Heart left ventricle (tissue), 16 donors: ENCODE results near the gene CD4. TPM values are rescaled to one million over a fixed set of nuclear protein-coding genes. Genes with fewer than 3 reads are reported as not detected.

Experiments used
- ATAC-seq, 4 donors: fragments of 200-7000 bp; cut with Tn5 transposase; one replicate each; pipeline ENCODE4 v1.9.1; 2020 to 2022; ENCODE audit warnings: moderate library complexity in 4 of 4, mild to moderate bottlenecking in 3 of 4, moderate number of reproducible peaks in 1 of 4
- DNase-seq, 5 donors: peaks; one replicate each; pipeline ENCODE4 v3.0.0-alpha.2; 2020
- H3K27ac ChIP-seq, 12 donors: fragments of 200-600 bp; sonication (generic) in 4 of 12; one replicate each; pipeline versions ENCODE4 v1.5.0 to v1.8.0; 2016 to 2022; ENCODE audit warnings: mild to moderate bottlenecking in 2 of 12
- H3K27me3 ChIP-seq, 9 donors: fragments of 200-600 bp; sonication (generic) in 2 of 9; one replicate each; pipeline versions ENCODE4 v1.5.1 to v1.8.0; 2016 to 2022; ENCODE audit warnings: mild to moderate bottlenecking in 3 of 9
- H3K36me3 ChIP-seq, 9 donors: fragments of 200-600 bp; sonication (generic) in 2 of 9; one replicate each; pipeline versions ENCODE4 v1.5.0 to v1.8.0; 2018 to 2022; ENCODE audit warnings: mild to moderate bottlenecking in 2 of 9
- H3K4me1 ChIP-seq, 12 donors: fragments of 200-600 bp; sonication (generic) in 4 of 12; one replicate each; pipeline versions ENCODE4 v1.5.0 to v1.8.0; 2016 to 2022; ENCODE audit warnings: mild to moderate bottlenecking in 3 of 12
- H3K4me3 ChIP-seq, 12 donors: fragments of 200-600 bp; sonication (generic) in 4 of 12; one replicate each; pipeline versions ENCODE4 v1.5.0 to v1.8.0; 2017 to 2022; ENCODE audit warnings: mild to moderate bottlenecking in 9 of 12, moderate library complexity in 4 of 12
- H3K9me3 ChIP-seq, 12 donors: fragments of 200-600 bp; sonication (generic) in 4 of 12; one replicate each; pipeline versions ENCODE4 v1.5.0 to v1.8.0; 2016 to 2022; ENCODE audit warnings: mild to moderate bottlenecking in 1 of 12
- POLR2A ChIP-seq, 2 donors: fragments of 450-650 bp; IDR thresholded peaks; one replicate each; pipeline ENCODE4 v1.6.1; 2017; ENCODE audit warnings: antibody characterized with exemption in 2 of 2, mild to moderate bottlenecking in 2 of 2, moderate library complexity in 2 of 2
- WGBS, 4 donors: extraction: QIAGEN DNeasy Blood & Tissue Kit in 2 of 4; methylation state at CpG; one replicate each; pipeline versions ENCODE4 v1.1.5 to v1.1.7; 2013 to 2018; 5-methylcytosine and 5-hydroxymethylcytosine counted together
- intact Hi-C, 10 donors: fragments of 100-400 bp; cut with DNase I; formaldehyde crosslinking; loops; one replicate each; pipeline versions ENCODE4 v1.11.1 to v1.14.2; 2022
- polyA plus RNA-seq, 2 donors: library from polyadenylated mRNA; stranded (reverse); fragments of 200-250 nt; gene quantifications; one replicate each; pipeline ENCODE4 v1.2.3, GENCODE V29; 2013
- total RNA-seq, 9 donors: library from RNA; depleted of rRNA in 2 of 9; stranded (reverse); fragments of >200 nt in 2 of 9; fragmentation: NEBNext Ultra II Directional in 3 of 9; extraction: Animal tissue kit (Norgen Biotek cat#: 25700) in 3 of 9; gene quantifications; one replicate each; pipeline versions ENCODE4 v1.1.0 to v1.2.4, GENCODE V29; 2016 to 2023
- TF ChIP-seq, protein P1 (sequence below), 12 donors: fragments of 200-600 bp; sonication (generic) in 4 of 12; IDR thresholded peaks; one replicate each; pipeline versions ENCODE4 v1.5.0 to v1.8.0; 2018 to 2022; ENCODE audit warnings: antibody characterized with exemption in 12 of 12, mild to moderate bottlenecking in 5 of 12
- donor health status: ischemic (EF 13 %, LVEDD 7.1; RV severe dilation, severe dysfunction).
- donor health status: healthy with polysubstance abuse.
- donor health status: DM: no; HTN: yes; CAD: no.
- donor health status: DM: no; HTN: no; CAD: no.
- donor health status: ischemic (EF 25% LVEDD 6.9; RV normal size, moderate dysfunction).
- donor health status: ischemic (EF 25% LVEDD 5.7; RV mildly dilated, moderate dysfunction).
- donor health status: healthy.
- donor health status: DM: yes; HTN: yes; CAD: no.
- donor health status: ischemic (EF 35%, LVEDD 5.7; RV mildly dilated, moderate dysfunction).
- donor health status: nonischemic (EF 11% LVEDD 7.7; RV severe dilation, severe dysfunction).
- donor health status: DM: yes; HTN: yes; CAD: no.
- donor health status: PGD.
- donor health status: ischemic (EF 29% LVEDD 5.4; RV normal size, mild dysfunction).
- donor health status: nonischemic (EF 23%, LVEDD 6.1; RV moderate dilation, normal function).

Gene CD4
- total and polyA plus RNA-seq, 11 donors = 1.1 to 71.9 (median 4.6) TPM

DNA sequence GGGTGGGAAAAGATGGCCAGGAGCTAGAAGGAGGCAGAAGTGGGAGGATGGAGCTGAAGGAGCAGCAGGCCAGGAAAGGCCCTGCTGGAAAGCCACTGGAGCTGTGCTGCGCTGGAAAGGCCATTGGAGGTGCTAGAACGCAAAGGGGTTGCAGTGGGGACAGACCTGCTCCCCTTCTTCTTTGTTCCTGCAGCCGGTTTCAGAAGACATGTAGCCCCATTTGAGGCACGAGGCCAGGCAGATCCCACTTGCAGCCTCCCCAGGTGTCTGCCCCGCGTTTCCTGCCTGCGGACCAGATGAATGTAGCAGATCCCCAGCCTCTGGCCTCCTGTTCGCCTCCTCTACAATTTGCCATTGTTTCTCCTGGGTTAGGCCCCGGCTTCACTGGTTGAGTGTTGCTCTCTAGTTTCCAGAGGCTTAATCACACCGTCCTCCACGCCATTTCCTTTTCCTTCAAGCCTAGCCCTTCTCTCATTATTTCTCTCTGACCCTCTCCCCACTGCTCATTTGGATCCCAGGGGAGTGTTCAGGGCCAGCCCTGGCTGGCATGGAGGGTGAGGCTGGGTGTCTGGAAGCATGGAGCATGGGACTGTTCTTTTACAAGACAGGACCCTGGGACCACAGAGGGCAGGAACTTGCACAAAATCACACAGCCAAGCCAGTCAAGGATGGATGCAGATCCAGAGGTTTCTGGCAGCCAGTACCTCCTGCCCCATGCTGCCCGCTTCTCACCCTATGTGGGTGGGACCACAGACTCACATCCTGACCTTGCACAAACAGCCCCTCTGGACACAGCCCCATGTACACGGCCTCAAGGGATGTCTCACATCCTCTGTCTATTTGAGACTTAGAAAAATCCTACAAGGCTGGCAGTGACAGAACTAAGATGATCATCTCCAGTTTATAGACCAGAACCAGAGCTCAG, 30.0 kb downstream of the CD4 start:
- intact Hi-C loops = loop anchor here in 3 of 10 donors (5.0 to 10.0 kb wide), 4 partner anchors 45 to 205 kb away; partner anchors contain the start of genes LAG3 (in 1 of the 3) and MLF2 (in 1 of the 3)
- Histone ChIP-seq H3K4me3 (no peak overlapping the region), H3K27ac (no peak overlapping the region), H3K9me3 (no peaks in the 10 kb centered on the region), H3K4me1 (peaks cover 0 to 23% (median 13%) of the 10 kb centered on the region in 12 donors), H3K27me3 (peaks cover 0 to 12% (median 0%) of the 10 kb centered on the region in 9 donors), H3K36me3 (peaks cover 0 to 16% (median 0%) of the 10 kb centered on the region in 9 donors)
- no peak for ATAC-seq
- TF ChIP-seq, protein P1, sequence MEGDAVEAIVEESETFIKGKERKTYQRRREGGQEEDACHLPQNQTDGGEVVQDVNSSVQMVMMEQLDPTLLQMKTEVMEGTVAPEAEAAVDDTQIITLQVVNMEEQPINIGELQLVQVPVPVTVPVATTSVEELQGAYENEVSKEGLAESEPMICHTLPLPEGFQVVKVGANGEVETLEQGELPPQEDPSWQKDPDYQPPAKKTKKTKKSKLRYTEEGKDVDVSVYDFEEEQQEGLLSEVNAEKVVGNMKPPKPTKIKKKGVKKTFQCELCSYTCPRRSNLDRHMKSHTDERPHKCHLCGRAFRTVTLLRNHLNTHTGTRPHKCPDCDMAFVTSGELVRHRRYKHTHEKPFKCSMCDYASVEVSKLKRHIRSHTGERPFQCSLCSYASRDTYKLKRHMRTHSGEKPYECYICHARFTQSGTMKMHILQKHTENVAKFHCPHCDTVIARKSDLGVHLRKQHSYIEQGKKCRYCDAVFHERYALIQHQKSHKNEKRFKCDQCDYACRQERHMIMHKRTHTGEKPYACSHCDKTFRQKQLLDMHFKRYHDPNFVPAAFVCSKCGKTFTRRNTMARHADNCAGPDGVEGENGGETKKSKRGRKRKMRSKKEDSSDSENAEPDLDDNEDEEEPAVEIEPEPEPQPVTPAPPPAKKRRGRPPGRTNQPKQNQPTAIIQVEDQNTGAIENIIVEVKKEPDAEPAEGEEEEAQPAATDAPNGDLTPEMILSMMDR (IDR thresholded peaks at IDR 0.05) = no peak
- no peak for TF ChIP-seq POLR2A (IDR thresholded peaks at IDR 0.05)
- 76 to 84% (median 82%) methylated on average over 12 to 13 of the region's 13 CpGs for WGBS, 4 donors
- DNase-seq = peak in 1 of 5 donors; percentile 40

DNA sequence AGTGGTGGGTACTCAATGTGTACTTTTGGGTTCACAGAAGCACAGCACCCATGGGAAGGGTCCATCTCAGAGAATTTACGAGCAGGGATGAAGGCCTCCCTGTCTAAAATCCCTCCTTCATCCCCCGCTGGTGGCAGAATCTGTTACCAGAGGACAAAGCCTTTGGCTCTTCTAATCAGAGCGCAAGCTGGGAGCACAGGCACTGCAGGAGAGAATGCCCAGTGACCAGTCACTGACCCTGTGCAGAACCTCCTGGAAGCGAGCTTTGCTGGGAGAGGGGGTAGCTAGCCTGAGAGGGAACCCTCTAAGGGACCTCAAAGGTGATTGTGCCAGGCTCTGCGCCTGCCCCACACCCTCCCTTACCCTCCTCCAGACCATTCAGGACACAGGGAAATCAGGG, 30.8 kb downstream of the CD4 start:
- intact Hi-C loops = loop anchor here in 3 of 10 donors (5.0 to 10.0 kb wide), 4 partner anchors 45 to 205 kb away; partner anchors contain the start of genes LAG3 (in 1 of the 3) and MLF2 (in 1 of the 3)
- Histone ChIP-seq H3K36me3 (peaks cover 0 to 11% (median 0%) of the 10 kb centered on the region in 9 donors), H3K4me3 (no peak overlapping the region), H3K9me3 (no peaks in the 10 kb centered on the region), H3K27ac (no peak overlapping the region), H3K4me1 (peaks cover 0 to 23% (median 14%) of the 10 kb centered on the region in 12 donors), H3K27me3 (peaks cover 0 to 12% (median 0%) of the 10 kb centered on the region in 9 donors)
- DNase-seq = no peak
- TF ChIP-seq, protein P1 (IDR thresholded peaks at IDR 0.05) = no peak
- no peak for TF ChIP-seq POLR2A (IDR thresholded peaks at IDR 0.05)
- WGBS, 4 donors = 80 to 91% (median 90%) methylated on average over 5 of the region's 5 CpGs
- ATAC-seq = no peak

DNA sequence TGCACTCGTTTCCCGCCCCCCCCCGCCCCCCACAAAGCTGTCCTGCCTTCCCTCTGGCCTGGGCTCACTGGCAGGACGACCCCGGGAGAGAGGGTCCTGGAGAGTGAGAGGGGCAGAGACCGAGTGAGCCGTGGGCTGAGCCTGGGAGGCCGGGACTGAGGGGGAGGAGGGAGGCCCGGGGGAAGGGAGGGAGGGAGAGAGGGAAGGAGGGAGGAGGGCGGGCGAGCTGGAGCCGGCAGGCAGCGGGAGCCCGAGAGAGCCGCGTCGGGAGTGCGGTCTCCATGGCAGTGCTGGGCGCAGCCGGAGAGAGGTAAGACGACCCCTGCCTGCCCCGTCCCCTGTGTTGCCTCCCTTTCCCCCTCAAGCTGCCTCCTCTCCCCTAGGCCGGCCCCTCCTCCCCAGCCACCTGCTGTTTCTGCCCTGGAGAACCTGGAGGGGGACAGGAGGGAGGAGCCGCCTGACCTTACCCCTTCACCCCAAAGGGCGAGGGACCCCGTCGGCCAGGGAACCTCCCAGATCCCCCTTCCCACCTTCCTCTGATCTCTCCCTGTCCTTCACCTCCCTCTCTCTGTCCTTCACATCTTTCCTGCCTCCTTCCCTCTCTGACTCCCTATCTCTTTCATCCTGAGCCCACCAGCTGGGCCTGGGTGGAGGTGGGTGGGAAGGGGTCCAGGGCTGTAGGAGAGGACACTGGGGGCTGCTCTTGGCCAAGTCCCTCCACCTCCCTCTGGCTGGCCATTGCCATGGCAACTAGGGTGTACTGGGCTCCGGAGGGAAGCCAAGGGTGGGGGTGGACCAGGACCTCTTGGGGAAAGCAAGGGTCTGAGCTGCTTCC, 32.5 kb downstream of the CD4 start, which contains the start of gene GPR162:
Gene GPR162, plus strand, starts transcription at position 231 of the 835 bp plus-strand sequence. CDS start 2,078 bp downstream, outside the sequence.
- DNase-seq (peak in 4 of 5 donors; percentile 76 to 81 (median 77)), ATAC-seq (peak; percentile 6 to 66 (median 55))
- Histone ChIP-seq H3K27me3 (peaks cover 0 to 12% (median 0%) of the 10 kb centered on the region in 9 donors), H3K27ac (peak within 1 kb of the TSS in 11 of 12 donors; percentile 28 to 73 (median 64)), H3K4me3 (peak within 1 kb of the TSS; percentile 34 to 67 (median 58)), H3K9me3 (no peaks in the 10 kb centered on the region), H3K4me1 (peaks cover 0 to 32% (median 19%) of the 10 kb centered on the region in 12 donors), H3K36me3 (peaks cover 0 to 8% (median 0%) of the 10 kb centered on the region in 9 donors)
- intact Hi-C loops = loop anchor here in 3 of 10 donors (5.0 to 10.0 kb wide), 4 partner anchors 47 to 207 kb away; partner anchors contain the start of genes LAG3 (in 1 of the 3) and MLF2 (in 1 of the 3)
- 1% methylated on average over 22 to 28 of the region's 28 CpGs for WGBS, 4 donors
- no peak for TF ChIP-seq POLR2A (IDR thresholded peaks at IDR 0.05)
- TF ChIP-seq, protein P1 (IDR thresholded peaks at IDR 0.05) = no peak
